Measurements from ENCODE around the gene NUP133. TPM values are rescaled to one million over a fixed set of nuclear protein-coding genes. Genes with fewer than 3 reads are reported as not detected.

Gene NUP133
- total RNA-seq, 1 experiment from 2014 or later = 59.0 TPM

- intact Hi-C loops (cut with micrococcal nuclease; ENCODE audit: unreplicated experiment) = no loop called here
- no peak for DNase-seq (ENCODE audit: low spot score)
- Histone ChIP-seq H3K4me1 (ENCODE audit: insufficient read depth, low read length, poor library complexity, severe bottlenecking) (no peaks in the 10 kb centered on the region), H3K27me3 (replicated peaks; ENCODE audit: insufficient read depth, low read depth, low read length, poor library complexity) (no peaks in the 10 kb centered on the region), H3K4me3 (ENCODE audit: low read depth, low read length, poor library complexity, severe bottlenecking) (no peak overlapping the region), H3K36me3 (ENCODE audit: insufficient read depth, low read length, poor library complexity, severe bottlenecking) (peaks cover 24% of the 10 kb centered on the region), H3K27ac (ENCODE audit: low read depth, low read length, poor library complexity, severe bottlenecking) (no peak overlapping the region), H3K9me3 (ENCODE audit: low read depth, low read length, poor library complexity, severe bottlenecking) (no peaks in the 10 kb centered on the region)
- TF ChIP-seq EZH2 (IDR thresholded peaks at IDR 0.05; ENCODE audit: borderline replicate concordance, low read depth, low read length, poor library complexity, severe bottlenecking) (no peak), CTCF (conservative IDR thresholded peaks at IDR 0.05; ENCODE audit: low read depth, low read length) (no peak)
- no TSS peak for BruUV-seq (replicated peaks)
- ChIA-PET POLR2A (ENCODE audit: low non-redundant PET) (no interaction called here), CTCF (no interaction called here)
These were observed 27.1 kb upstream of the NUP133 start for GRCh38 chr1:229535230-229535629.

GRCh38 chr1:229531326-229531725 lies 23.2 kb upstream of the NUP133 start:
- Histone ChIP-seq H3K4me1 (ENCODE audit: insufficient read depth, low read length, poor library complexity, severe bottlenecking) (no peaks in the 10 kb centered on the region), H3K9me3 (ENCODE audit: low read depth, low read length, poor library complexity, severe bottlenecking) (no peaks in the 10 kb centered on the region), H3K4me3 (ENCODE audit: low read depth, low read length, poor library complexity, severe bottlenecking) (no peak overlapping the region), H3K36me3 (ENCODE audit: insufficient read depth, low read length, poor library complexity, severe bottlenecking) (peaks cover 11% of the 10 kb centered on the region), H3K27ac (ENCODE audit: low read depth, low read length, poor library complexity, severe bottlenecking) (no peak overlapping the region), H3K27me3 (replicated peaks; ENCODE audit: insufficient read depth, low read depth, low read length, poor library complexity) (no peaks in the 10 kb centered on the region)
- POLR2A ChIA-PET (ENCODE audit: low non-redundant PET) = no interaction called here
- TF ChIP-seq CTCF (conservative IDR thresholded peaks at IDR 0.05; ENCODE audit: low read depth, low read length) (no peak), EZH2 (IDR thresholded peaks at IDR 0.05; ENCODE audit: borderline replicate concordance, low read depth, low read length, poor library complexity, severe bottlenecking) (no peak)
- DNase-seq (ENCODE audit: low spot score) = no peak
- CTCF ChIA-PET = no interaction called here
- BruUV-seq (replicated peaks) = no TSS peak
- intact Hi-C loops (cut with micrococcal nuclease; ENCODE audit: unreplicated experiment) = no loop called here

DNA sequence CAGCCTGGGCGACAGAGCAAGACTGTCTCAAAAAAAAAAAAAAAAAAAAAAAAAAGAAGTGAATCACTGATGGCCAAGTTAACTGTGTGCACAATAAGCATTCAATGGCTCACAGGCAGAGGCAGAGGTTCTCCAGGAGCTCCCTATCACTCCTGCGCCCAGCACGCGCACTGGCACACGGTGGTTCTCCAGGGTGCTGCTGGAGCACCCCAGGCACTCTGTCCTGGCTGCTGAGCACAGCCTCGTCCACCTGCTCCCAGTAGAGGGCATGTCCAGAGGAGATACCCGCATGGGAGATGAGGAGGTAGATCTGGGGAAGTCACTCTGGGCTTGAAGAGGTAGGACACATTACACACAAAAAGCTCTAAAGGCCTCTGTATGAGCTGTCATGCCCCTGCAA lies 21.5 kb upstream of the NUP133 start:
- Histone ChIP-seq H3K4me3 (ENCODE audit: low read depth, low read length, poor library complexity, severe bottlenecking) (no peak overlapping the region), H3K27me3 (replicated peaks; ENCODE audit: insufficient read depth, low read depth, low read length, poor library complexity) (no peaks in the 10 kb centered on the region), H3K4me1 (ENCODE audit: insufficient read depth, low read length, poor library complexity, severe bottlenecking) (no peaks in the 10 kb centered on the region), H3K36me3 (ENCODE audit: insufficient read depth, low read length, poor library complexity, severe bottlenecking) (peaks cover 15% of the 10 kb centered on the region), H3K27ac (ENCODE audit: low read depth, low read length, poor library complexity, severe bottlenecking) (no peak overlapping the region), H3K9me3 (ENCODE audit: low read depth, low read length, poor library complexity, severe bottlenecking) (no peaks in the 10 kb centered on the region)
- DNase-seq (ENCODE audit: low spot score) = no peak
- TF ChIP-seq CTCF (conservative IDR thresholded peaks at IDR 0.05; ENCODE audit: low read depth, low read length) = no peak
- TF ChIP-seq EZH2 (IDR thresholded peaks at IDR 0.05; ENCODE audit: borderline replicate concordance, low read depth, low read length, poor library complexity, severe bottlenecking) = no peak
- intact Hi-C loops (cut with micrococcal nuclease; ENCODE audit: unreplicated experiment) = no loop called here
- BruUV-seq (replicated peaks) = no TSS peak
- ChIA-PET CTCF (no interaction called here), POLR2A (ENCODE audit: low non-redundant PET) (no interaction called here)
